Left colon (tissue), 2 donors: ENCODE results near the gene DYNAP. TPM values are rescaled to one million over a fixed set of nuclear protein-coding genes. Genes with fewer than 3 reads are reported as not detected.

Source experiments
- ATAC-seq: fragments of 200-7000 bp; cut with Tn5 transposase; one replicate; pipeline ENCODE4 v1.9.1; 2020; ENCODE audit warnings: mild to moderate bottlenecking, moderate library complexity
- DNase-seq, 2 donors: peaks; one replicate each; pipeline ENCODE4 v3.0.0-alpha.2; 2020
- intact Hi-C, 2 donors: fragments of 100-400 bp; cut with DNase I in 1 of 2; cut with micrococcal nuclease in 1 of 2; formaldehyde crosslinking; loops; one replicate each; pipeline versions ENCODE4 v1.11.2 to v1.14.0; 2022; cut with DNase I, micrococcal nuclease
- total RNA-seq, 2 donors: library from RNA; stranded (reverse); fragmentation: NEBNext Ultra II Directional; extraction: Animal tissue kit (Norgen Biotek cat#: 25700); gene quantifications; one replicate each; pipeline ENCODE4 v1.2.1, GENCODE V29; 2021
- donor health status: DM: no; HTN: no; CAD: no.
- donor health status: DM: yes; HTN: yes; CAD: no.

The DYNAP gene
- total RNA-seq, 2 donors from 2014 or later = not detected

DNA sequence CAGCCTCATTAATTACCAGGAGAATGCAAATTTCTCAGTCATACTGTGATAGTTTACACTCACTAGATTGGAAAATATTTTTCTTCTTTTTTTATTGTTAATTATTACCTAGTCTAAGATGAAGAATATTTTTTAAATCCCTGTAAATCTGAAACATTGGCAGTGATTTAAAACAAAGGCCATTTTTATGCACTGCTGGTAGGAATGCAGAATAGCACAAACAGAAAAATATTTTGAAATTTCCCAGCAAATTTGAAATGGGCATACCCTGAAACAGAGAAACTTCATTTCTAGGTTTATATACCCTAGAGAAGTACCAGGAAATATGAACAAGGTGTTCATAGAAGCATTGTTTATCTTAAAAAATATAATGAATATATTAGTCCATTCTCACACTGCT is 31.0 kb downstream of the DYNAP start:
- intact Hi-C loops = no loop called here
- no peak for ATAC-seq
- DNase-seq = no peak

DNA sequence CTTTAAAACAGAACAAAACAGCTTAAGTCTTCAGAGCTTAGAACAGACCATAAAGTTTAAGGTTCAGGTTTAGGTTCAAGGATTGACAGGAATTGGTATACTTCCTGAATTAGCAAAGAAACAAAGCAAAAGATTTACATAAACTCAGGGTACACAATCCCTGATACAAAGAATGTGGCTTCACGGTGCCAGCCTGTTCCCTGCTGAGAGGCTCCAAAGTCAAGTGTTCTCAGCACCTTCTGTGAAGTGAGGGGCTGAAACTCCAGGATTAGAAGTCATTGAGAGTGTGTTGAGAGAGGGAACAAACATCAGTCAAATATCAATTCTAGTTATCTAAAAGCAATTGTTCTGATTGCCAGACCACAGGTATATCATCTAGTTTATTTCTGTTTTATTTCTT is 35.7 kb downstream of the DYNAP start:
- DNase-seq = no peak
- intact Hi-C loops = no loop called here
- ATAC-seq = no peak

DNA sequence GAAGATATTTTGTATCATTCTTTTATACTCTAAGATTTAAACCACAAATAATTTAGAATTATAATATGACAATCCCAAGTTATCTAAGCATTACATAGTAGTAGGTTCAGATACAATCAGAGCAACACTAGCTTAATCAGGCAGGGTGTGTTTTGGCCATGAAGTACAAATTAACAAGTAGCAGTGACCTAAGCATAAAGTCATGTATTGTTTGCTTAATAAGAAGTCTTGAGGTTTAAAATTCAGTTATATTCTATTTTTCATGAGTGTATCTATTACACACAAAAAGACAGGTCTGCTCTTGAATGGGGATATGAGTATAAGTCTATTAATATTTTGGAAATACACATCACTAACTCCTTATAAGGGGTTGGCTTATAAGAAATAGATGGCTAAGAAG is 39.9 kb downstream of the DYNAP start:
- intact Hi-C loops = no loop called here
- ATAC-seq (no peak), DNase-seq (no peak)

DNA sequence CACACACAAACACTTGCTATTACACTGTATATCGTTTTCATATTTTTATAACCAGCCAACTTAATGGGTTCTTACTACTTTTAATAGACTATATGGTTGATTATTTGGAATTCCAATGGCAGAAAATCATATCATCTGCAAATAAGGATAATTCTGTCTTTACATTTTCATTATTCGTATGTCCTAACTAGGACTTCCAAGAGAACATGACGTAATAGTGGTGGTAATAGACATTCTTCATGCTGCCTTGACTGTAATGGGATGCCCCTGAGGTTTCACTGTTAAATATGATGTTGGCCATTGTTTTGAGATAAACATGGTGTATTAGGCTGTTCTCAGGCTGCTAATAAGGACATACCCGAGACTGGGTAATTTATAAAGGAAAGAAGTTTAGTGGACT is 45.2 kb downstream of the DYNAP start:
- DNase-seq (no peak), ATAC-seq (no peak)
- intact Hi-C loops = no loop called here

DNA sequence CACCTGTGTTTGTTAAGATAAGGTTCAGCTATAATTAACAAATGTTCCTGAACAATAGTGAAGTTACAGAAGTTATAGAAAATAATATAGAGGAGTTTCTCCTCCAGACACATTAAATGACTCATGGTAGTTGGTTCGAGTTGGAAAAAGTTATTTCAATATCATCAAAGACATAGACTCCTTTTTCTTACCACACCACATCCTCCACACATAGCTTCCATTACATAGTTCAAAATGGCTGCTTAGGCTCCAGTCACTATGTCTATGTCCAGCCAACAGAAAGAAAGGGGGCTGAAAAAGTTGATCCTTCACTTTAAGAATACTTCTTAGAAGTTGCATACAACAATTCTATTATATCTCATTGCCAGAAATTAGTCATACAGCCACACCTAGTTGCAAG is 50.7 kb downstream of the DYNAP start:
- ATAC-seq = no peak
- DNase-seq = no peak
- intact Hi-C loops = no loop called here

DNA sequence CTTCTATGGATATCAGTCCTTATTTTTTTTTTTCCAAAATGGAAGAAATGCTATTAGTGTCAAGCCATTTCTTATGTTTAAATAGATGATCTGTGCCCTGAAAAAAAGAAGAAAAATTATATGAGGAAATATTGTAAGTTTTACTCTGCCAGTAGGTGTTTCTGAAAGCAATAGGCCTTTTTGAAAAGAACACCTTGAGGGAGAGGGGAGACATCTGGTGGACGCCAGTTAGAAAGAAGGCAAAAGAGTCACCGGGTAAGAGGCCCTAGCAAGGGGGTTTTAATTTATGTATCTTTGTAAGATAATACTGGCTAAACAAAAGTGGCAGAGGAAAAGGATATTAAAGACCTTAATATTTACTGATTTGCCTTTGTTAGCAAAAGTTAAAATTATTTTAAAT is 56.1 kb downstream of the DYNAP start:
- intact Hi-C loops = no loop called here
- DNase-seq (peak in 1 of 2 donors; percentile 35), ATAC-seq (peak; percentile 78)

Other genes starting within 250 kb of the DYNAP start
- gene STARD6, start 233.4 kb upstream of the DYNAP start, total RNA-seq = not detected
- gene C18orf54, start 233.3 kb upstream of the DYNAP start, total RNA-seq = 1 to 10 TPM; 2.4 to 3.4 TPM
- gene RAB27B, start 237.2 kb downstream of the DYNAP start, total RNA-seq = 10 to 100 TPM in 1 of 2 donors, 1 to 10 TPM in 1; 9.7 to 16.0 TPM